ENCODE data around the gene DDN.

DNA sequence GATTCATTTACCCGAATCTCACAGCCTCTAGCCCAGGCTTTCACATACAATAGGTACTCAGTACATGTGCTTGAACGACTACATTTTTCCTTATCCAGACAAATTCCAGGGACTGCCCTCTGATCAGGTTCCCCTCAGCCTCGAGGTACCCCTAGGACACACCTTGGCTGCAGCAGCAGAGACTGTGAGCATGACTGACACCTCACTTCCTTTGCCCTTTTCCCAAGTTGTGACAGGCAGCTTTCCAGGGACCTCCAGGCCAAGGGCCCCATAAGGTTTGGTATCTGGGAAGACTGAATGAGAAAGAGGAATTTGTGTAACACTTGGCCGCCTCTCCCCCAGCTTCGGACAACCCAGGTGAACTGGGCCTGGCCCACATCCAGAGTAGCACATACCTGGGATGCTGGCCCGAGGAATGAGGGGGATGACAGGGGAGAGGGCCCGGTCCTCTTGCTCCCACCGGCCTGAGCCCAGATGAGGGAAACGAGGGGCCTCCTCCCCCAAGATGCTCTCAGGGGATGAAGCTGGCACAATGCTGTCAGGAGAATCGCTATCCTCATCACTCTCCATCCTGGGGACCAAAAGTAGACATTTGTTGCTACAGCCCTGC, 29.6 kb upstream of the DDN start:
- TF ChIP-seq CTCF (optimal IDR thresholded peaks at IDR 0.05 in 1 of 3, IDR thresholded peaks at IDR 0.05 in 1 of 3, conservative IDR thresholded peaks at IDR 0.05 in 1 of 3; ENCODE audit: extremely low read depth in 1 of 3, insufficient read depth in 2 of 3, low read length in 3 of 3) (no peak), EZH2 (IDR thresholded peaks at IDR 0.05; ENCODE audit: low read length) (no peak)

Measured in keratinocyte (primary cell).